ENCODE data around the gene ZG16B. TPM values are rescaled to one million over a fixed set of nuclear protein-coding genes. Genes with fewer than 3 reads are reported as not detected.

ZG16B gene
- total RNA-seq, 1 experiment from 2014 or later: 6.9 TPM

- intact Hi-C loops (cut with micrococcal nuclease): no loop called here
- no peaks in the 10 kb centered on the region for H3K9me3 Mint-ChIP-seq (ENCODE audit: unreplicated experiment)
- no peak for DNase-seq (ENCODE audit: unreplicated experiment)
- no peaks in the 10 kb centered on the region for H3K36me3 Mint-ChIP-seq (ENCODE audit: insufficient read depth, unreplicated experiment)
- BruUV-seq (replicated peaks): no TSS peak
- TF ChIP-seq CTCF (IDR thresholded peaks at IDR 0.05; ENCODE audit: unreplicated experiment): no peak
- no peaks in the 10 kb centered on the region for H3K4me1 Mint-ChIP-seq (ENCODE audit: insufficient read depth, unreplicated experiment)
- ChIA-PET POLR2A (no interaction called here), CTCF (no interaction called here)
- peaks cover 11% of the 10 kb centered on the region for H3K27me3 Mint-ChIP-seq (ENCODE audit: insufficient read depth, unreplicated experiment)
- no peak overlapping the region for H3K4me3 Mint-ChIP-seq (ENCODE audit: unreplicated experiment)
- no peak overlapping the region for H3K27ac Mint-ChIP-seq (ENCODE audit: low read depth, unreplicated experiment)
Measured at GRCh38 chr16:2786826-2787151, 43.3 kb upstream of the ZG16B start.

GRCh38 chr16:2787406-2787805 is 42.7 kb upstream of the ZG16B start, which contains the start of gene PRSS33:
Gene PRSS33 (minus strand): TSS chr16:2787560. CDS start chr16:2786547, 1,013 bp downstream.
- no peak within 1 kb of the TSS for H3K4me3 Mint-ChIP-seq (ENCODE audit: unreplicated experiment)
- intact Hi-C loops (cut with micrococcal nuclease): no loop called here
- H3K27me3 Mint-ChIP-seq (ENCODE audit: insufficient read depth, unreplicated experiment): peaks cover 16% of the 10 kb centered on the region
- H3K9me3 Mint-ChIP-seq (ENCODE audit: unreplicated experiment): no peaks in the 10 kb centered on the region
- H3K4me1 Mint-ChIP-seq (ENCODE audit: insufficient read depth, unreplicated experiment): no peaks in the 10 kb centered on the region
- ChIA-PET POLR2A (interaction anchor here (0.6 kb wide), 1 partner anchor 17 kb away, joined by 5 read pairs; no protein-coding TSS in a partner anchor), CTCF (interaction anchor here (0.7 kb wide), 1 partner anchor 80 kb away, joined by 3 read pairs; no protein-coding TSS in a partner anchor)
- no TSS peak for BruUV-seq (replicated peaks)
- no peaks in the 10 kb centered on the region for H3K36me3 Mint-ChIP-seq (ENCODE audit: insufficient read depth, unreplicated experiment)
- no peak for TF ChIP-seq CTCF (IDR thresholded peaks at IDR 0.05; ENCODE audit: unreplicated experiment)
- no peak within 1 kb of the TSS for H3K27ac Mint-ChIP-seq (ENCODE audit: low read depth, unreplicated experiment)
- DNase-seq (ENCODE audit: unreplicated experiment): no peak

- CTCF ChIA-PET: interaction anchor here (0.7 kb wide), 1 partner anchor 80 kb away, joined by 3 read pairs; no protein-coding TSS in a partner anchor
- no TSS peak for BruUV-seq (replicated peaks)
- H3K27ac Mint-ChIP-seq (ENCODE audit: low read depth, unreplicated experiment): no peak overlapping the region
- POLR2A ChIA-PET: no interaction called here
- peaks cover 16% of the 10 kb centered on the region for H3K27me3 Mint-ChIP-seq (ENCODE audit: insufficient read depth, unreplicated experiment)
- no peak overlapping the region for H3K4me3 Mint-ChIP-seq (ENCODE audit: unreplicated experiment)
- H3K36me3 Mint-ChIP-seq (ENCODE audit: insufficient read depth, unreplicated experiment): no peaks in the 10 kb centered on the region
- DNase-seq (ENCODE audit: unreplicated experiment): no peak
- no peaks in the 10 kb centered on the region for H3K9me3 Mint-ChIP-seq (ENCODE audit: unreplicated experiment)
- H3K4me1 Mint-ChIP-seq (ENCODE audit: insufficient read depth, unreplicated experiment): no peaks in the 10 kb centered on the region
- no peak for TF ChIP-seq CTCF (IDR thresholded peaks at IDR 0.05; ENCODE audit: unreplicated experiment)
- intact Hi-C loops (cut with micrococcal nuclease): no loop called here
Measured at GRCh38 chr16:2787961-2788360, 42.1 kb upstream of the ZG16B start.

GRCh38 chr16:2790631-2791030 is 39.5 kb upstream of the ZG16B start:
- no peak for TF ChIP-seq CTCF (IDR thresholded peaks at IDR 0.05; ENCODE audit: unreplicated experiment)
- intact Hi-C loops (cut with micrococcal nuclease): no loop called here
- H3K36me3 Mint-ChIP-seq (ENCODE audit: insufficient read depth, unreplicated experiment): no peaks in the 10 kb centered on the region
- no peaks in the 10 kb centered on the region for H3K9me3 Mint-ChIP-seq (ENCODE audit: unreplicated experiment)
- POLR2A ChIA-PET: no interaction called here
- no TSS peak for BruUV-seq (replicated peaks)
- peaks cover 15% of the 10 kb centered on the region for H3K4me1 Mint-ChIP-seq (ENCODE audit: insufficient read depth, unreplicated experiment)
- CTCF ChIA-PET: interaction anchor here (0.9 kb wide), 1 partner anchor 12 kb away, joined by 4 read pairs; no protein-coding TSS in a partner anchor
- H3K27me3 Mint-ChIP-seq (ENCODE audit: insufficient read depth, unreplicated experiment): peaks cover 16% of the 10 kb centered on the region
- no peak overlapping the region for H3K27ac Mint-ChIP-seq (ENCODE audit: low read depth, unreplicated experiment)
- no peak overlapping the region for H3K4me3 Mint-ChIP-seq (ENCODE audit: unreplicated experiment)
- DNase-seq (ENCODE audit: unreplicated experiment): no peak
